GM12878 (cell line): ENCODE results near the gene BIRC6.
"Not testable (repeated sequence)": the region's sequence is repeated elsewhere in the genome, so short reads cannot be mapped to it uniquely, and the experiment has no call there.

Source experiments
- ATF7 ChIP-seq: fragments of 450-650 bp; IDR thresholded peaks from 2 replicates; pipeline ENCODE4 v1.6.1; 2016; ENCODE audit warnings: low read depth, mild to moderate bottlenecking
- CREM ChIP-seq: IDR thresholded peaks from 2 replicates; pipeline ENCODE4 v1.6.1; 2014; ENCODE audit warnings: antibody characterized with exemption, low read depth
- CTCF ChIP-seq, 3 experiments: IDR thresholded peaks in 2 of 3; conservative IDR thresholded peaks in 1 of 3; 2 replicates each; pipeline ENCODE4 v1.5.1; 2011; ENCODE audit warnings: low read depth in 3 of 3, low read length in 3 of 3, mild to moderate bottlenecking in 3 of 3, control low read depth in 2 of 3, moderate library complexity in 2 of 3, inconsistent platforms in 1 of 3, mixed read lengths in 1 of 3; ENCODE audit not compliant: control insufficient read depth in 2 of 3, insufficient read depth in 1 of 3; ENCODE audit errors: extremely low read depth in 1 of 3
- MTA2 ChIP-seq: fragments of 450-650 bp; IDR thresholded peaks from 2 replicates; pipeline ENCODE4 v1.6.1; 2016; ENCODE audit warnings: low read depth, mild to moderate bottlenecking, moderate library complexity
- MYC ChIP-seq: IDR thresholded peaks from 2 replicates; pipeline ENCODE4 v1.6.1; 2011; ENCODE audit warnings: mild to moderate bottlenecking, low read length, moderate library complexity, inconsistent platforms; ENCODE audit not compliant: insufficient read depth, insufficient replicate concordance, insufficient read length, severe bottlenecking
- POLR2A ChIP-seq: IDR thresholded peaks from 2 replicates; pipeline ENCODE4 v1.6.1; 2011; ENCODE audit warnings: low read depth, mild to moderate bottlenecking, low read length
- POLR2AphosphoS5 ChIP-seq: IDR thresholded peaks from 2 replicates; pipeline ENCODE4 v1.6.1; 2011; ENCODE audit warnings: mild to moderate bottlenecking, low read length, inconsistent platforms
- RAD21 ChIP-seq: IDR thresholded peaks from 2 replicates; pipeline ENCODE4 v1.6.1; 2011; ENCODE audit warnings: mild to moderate bottlenecking, low read depth, low read length, moderate library complexity; ENCODE audit not compliant: insufficient read depth
- SIN3A ChIP-seq: IDR thresholded peaks from 2 replicates; pipeline ENCODE4 v1.6.1; 2012; ENCODE audit warnings: low read depth, low read length, improper control_type of control experiment

GRCh38 chr2:32350797-32351196, 6.0 kb upstream of the BIRC6 start:
- TF ChIP-seq MTA2; CTCF (IDR thresholded peaks at IDR 0.05 in 2 of 3, conservative IDR thresholded peaks at IDR 0.05 in 1 of 3; ENCODE audit: control insufficient read depth in 2 of 3, extremely low read depth in 1 of 3, insufficient read depth in 1 of 3, low read depth in 3 of 3, low read length in 3 of 3); CREM; SIN3A; POLR2AphosphoS5; MYC; ATF7; RAD21; POLR2A: not testable (repeated sequence)
